ENCODE measurements around the gene NCKAP5.

GRCh38 chr2:132671151-132671835 is 897.0 kb downstream of the NCKAP5 start:
- no peak for TF ChIP-seq CTCF (IDR thresholded peaks at IDR 0.05)
- TF ChIP-seq EZH2 (IDR thresholded peaks at IDR 0.05; ENCODE audit: borderline replicate concordance, insufficient read depth, low read depth, low read length, poor library complexity, severe bottlenecking): no peak
